Gastrocnemius medialis (tissue), 4 donors: ENCODE results near the gene ATP4B. TPM values are rescaled to one million over a fixed set of nuclear protein-coding genes. Genes with fewer than 3 reads are reported as not detected.

Source experiments
- ATAC-seq, 2 donors: fragments of 150-250 bp; one replicate each; pipeline ENCODE4 v1.9.1; 2016
- DNase-seq, 2 donors: peaks; one replicate each; pipeline ENCODE4 v3.0.0-alpha.2; 2019
- H3K27ac ChIP-seq, 4 donors: fragments of 200-600 bp; sonication (generic); 1 replicate in 1 of 4; 2 replicates in 3 of 4; pipeline ENCODE4 v1.5.1; 2016 to 2018; ENCODE audit warnings: mild to moderate bottlenecking in 2 of 4, moderate library complexity in 1 of 4
- H3K27me3 ChIP-seq, 3 donors: fragments of 200-600 bp; sonication (generic) in 2 of 3; 1 replicate in 1 of 3; 2 replicates in 2 of 3; pipeline versions ENCODE4 v1.5.1 to v1.6.0; 2016 to 2019; ENCODE audit warnings: mild to moderate bottlenecking in 1 of 3, moderate library complexity in 1 of 3
- H3K36me3 ChIP-seq, 2 donors: fragments of 200-600 bp; sonication (generic) in 1 of 2; one replicate each; pipeline ENCODE4 v1.5.1; 2017 to 2018
- H3K4me1 ChIP-seq, 2 donors: fragments of 200-600 bp; sonication (generic) in 1 of 2; one replicate each; pipeline ENCODE4 v1.5.1; 2016 to 2017; ENCODE audit warnings: mild to moderate bottlenecking in 2 of 2
- H3K4me3 ChIP-seq, 4 donors: fragments of 200-600 bp; sonication (generic) in 3 of 4; 1 replicate in 1 of 4; 2 replicates in 3 of 4; pipeline ENCODE4 v1.5.1; 2016 to 2019; ENCODE audit warnings: mild to moderate bottlenecking in 2 of 4
- H3K9me3 ChIP-seq, 3 donors: fragments of 200-600 bp; sonication (generic) in 2 of 3; 1 replicate in 1 of 3; 2 replicates in 2 of 3; pipeline ENCODE4 v1.5.1; 2016 to 2019
- CTCF ChIP-seq, 5 experiments: fragments of 450-650 bp in 3 of 5; fragments of 200-600 bp in 2 of 5; sonication (generic) in 2 of 5; IDR thresholded peaks in 4 of 5; conservative IDR thresholded peaks in 1 of 5; 1 replicate in 4 of 5; 2 replicates in 1 of 5; pipeline ENCODE4 v1.5.1; 2016 to 2019; ENCODE audit warnings: antibody characterized with exemption in 5 of 5, mild to moderate bottlenecking in 3 of 5, moderate library complexity in 3 of 5
- POLR2A ChIP-seq, 2 donors: fragments of 450-650 bp; IDR thresholded peaks; one replicate each; pipeline ENCODE4 v1.6.1; 2017; ENCODE audit warnings: antibody characterized with exemption in 2 of 2, mild to moderate bottlenecking in 2 of 2, moderate library complexity in 2 of 2
- in situ Hi-C, 4 donors: fragments of 200-750 bp; cut with MboI; loops; one replicate each; pipeline versions ENCODE4 v1.15.0 to v1.8.0; 2017; ENCODE audit warnings: low sequenced_read_pairs in 4 of 4
- intact Hi-C: fragments of 100-400 bp; cut with DNase I; formaldehyde crosslinking; loops from one replicate; pipeline ENCODE4 v1.15.1; 2023; ENCODE audit warnings: low total_unique reads
- total RNA-seq, 4 donors: library from RNA; depleted of rRNA; stranded (reverse); fragments of >200 nt; gene quantifications; one replicate each; pipeline versions ENCODE4 v1.1.0 to v1.2.3, GENCODE V29; 2016

The ATP4B gene
- total RNA-seq = not detected

- Histone ChIP-seq H3K4me1 (no peaks in the 10 kb centered on the region), H3K4me3 (no peak within 1 kb of the TSS), H3K36me3 (no peaks in the 10 kb centered on the region), H3K27me3 (peaks cover 0 to 2% (median 0%) of the 10 kb centered on the region in 3 donors), H3K27ac (no peak within 1 kb of the TSS), H3K9me3 (peaks cover 0 to 3% (median 0%) of the 10 kb centered on the region in 3 donors)
- TF ChIP-seq POLR2A (IDR thresholded peaks at IDR 0.05) (no peak), CTCF (IDR thresholded peaks at IDR 0.05 in 4 of 5, conservative IDR thresholded peaks at IDR 0.05 in 1 of 5) (no peak)
- DNase-seq (peak in 1 of 2 donors; percentile 8), ATAC-seq (no peak)
- intact Hi-C loops = no loop called here
- in situ Hi-C loops = no loop called here
Observed at GRCh38 chr13:113657851-113658741, at the start of gene ATP4B. ATP4B (minus strand) TSS chr13:113658198; CDS start chr13:113658144, 54 bp downstream.

- Histone ChIP-seq H3K27ac (no peak overlapping the region), H3K4me3 (no peak overlapping the region), H3K27me3 (peaks cover 0 to 3% (median 0%) of the 10 kb centered on the region in 3 donors), H3K36me3 (no peaks in the 10 kb centered on the region), H3K9me3 (no peaks in the 10 kb centered on the region), H3K4me1 (no peaks in the 10 kb centered on the region)
- peak in 1 of 2 donors; percentile 23 for ATAC-seq
- in situ Hi-C loops (no loop called here), intact Hi-C loops (no loop called here)
- no peak for DNase-seq
- TF ChIP-seq CTCF (IDR thresholded peaks at IDR 0.05 in 4 of 5, conservative IDR thresholded peaks at IDR 0.05 in 1 of 5) (no peak), POLR2A (IDR thresholded peaks at IDR 0.05) (no peak)
Observed at GRCh38 chr13:113672002-113672651, 14.1 kb upstream of the ATP4B start.

- peak in 1 of 2 donors; percentile 5 for DNase-seq
- H3K4me3 ChIP-seq = no peak overlapping the region
- H3K4me1 ChIP-seq = no peaks in the 10 kb centered on the region
- TF ChIP-seq CTCF (IDR thresholded peaks at IDR 0.05 in 4 of 5, conservative IDR thresholded peaks at IDR 0.05 in 1 of 5) = no peak
- TF ChIP-seq POLR2A (IDR thresholded peaks at IDR 0.05) = no peak
- H3K27ac ChIP-seq = no peak overlapping the region
- H3K36me3 ChIP-seq = no peaks in the 10 kb centered on the region
- peaks cover 0 to 3% (median 0%) of the 10 kb centered on the region in 3 donors for H3K27me3 ChIP-seq
- intact Hi-C loops = no loop called here
- H3K9me3 ChIP-seq = no peaks in the 10 kb centered on the region
- ATAC-seq = no peak
- in situ Hi-C loops = no loop called here
Observed at GRCh38 chr13:113671066-113672001, 13.3 kb upstream of the ATP4B start.

GRCh38 chr13:113670541-113670940 lies 12.5 kb upstream of the ATP4B start:
- Histone ChIP-seq H3K9me3 (no peaks in the 10 kb centered on the region), H3K27me3 (peaks cover 3 to 8% (median 4%) of the 10 kb centered on the region in 3 donors), H3K4me1 (no peaks in the 10 kb centered on the region), H3K36me3 (no peaks in the 10 kb centered on the region), H3K27ac (no peak overlapping the region), H3K4me3 (no peak overlapping the region)
- DNase-seq (peak in 1 of 2 donors; percentile 2), ATAC-seq (no peak)
- intact Hi-C loops = no loop called here
- in situ Hi-C loops = no loop called here
- TF ChIP-seq POLR2A (IDR thresholded peaks at IDR 0.05) = no peak
